NCI-H2081 (cell line): ENCODE results near the gene ANKRD28.
"Not testable (repeated sequence)": the region's sequence is repeated elsewhere in the genome, so short reads cannot be mapped to it uniquely, and the experiment has no call there.

Experiments used
- DNase-seq, 2 experiments: peaks; one replicate each; lab custom pipeline; 2025; lab: John Stamatoyannopoulos, UW

Gene ANKRD28

DNA sequence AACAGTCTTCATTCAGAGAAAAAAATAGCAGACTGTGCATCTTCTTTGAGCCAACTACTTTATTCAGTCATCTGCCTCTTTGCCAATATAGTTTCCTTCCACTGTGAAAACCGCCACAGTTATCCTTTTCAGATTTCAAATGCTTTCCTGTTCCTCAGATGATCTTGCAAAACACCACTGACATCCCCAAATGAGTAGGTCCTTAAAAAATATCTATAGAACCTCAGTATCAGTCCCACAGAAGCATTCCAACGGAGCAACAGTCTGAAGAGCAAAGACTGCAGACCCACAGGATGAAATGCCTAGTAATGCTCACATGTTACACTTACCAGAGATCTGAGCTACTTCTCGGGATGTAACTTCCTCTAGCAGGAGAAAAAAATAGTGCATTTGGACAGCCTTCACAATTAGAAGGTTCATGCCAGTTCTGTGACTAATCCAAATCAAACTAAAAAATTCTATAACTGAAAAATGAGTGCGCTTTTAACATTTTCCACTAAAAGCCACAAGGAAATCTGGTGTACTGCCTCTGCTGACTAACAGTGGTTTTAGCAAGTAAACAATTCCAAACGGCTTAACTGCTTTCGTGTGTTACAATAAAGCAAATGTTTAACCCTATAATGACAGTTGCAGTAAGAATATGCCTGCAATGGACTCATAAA is at the start of gene ANKRD28:
ANKRD28 (minus strand) TSS at position 338 of the 662 bp plus-strand sequence. CDS start 1,458 bp downstream, outside the sequence.
- DNase-seq, result peak in 1 of 2 experiments; percentile 51

DNA sequence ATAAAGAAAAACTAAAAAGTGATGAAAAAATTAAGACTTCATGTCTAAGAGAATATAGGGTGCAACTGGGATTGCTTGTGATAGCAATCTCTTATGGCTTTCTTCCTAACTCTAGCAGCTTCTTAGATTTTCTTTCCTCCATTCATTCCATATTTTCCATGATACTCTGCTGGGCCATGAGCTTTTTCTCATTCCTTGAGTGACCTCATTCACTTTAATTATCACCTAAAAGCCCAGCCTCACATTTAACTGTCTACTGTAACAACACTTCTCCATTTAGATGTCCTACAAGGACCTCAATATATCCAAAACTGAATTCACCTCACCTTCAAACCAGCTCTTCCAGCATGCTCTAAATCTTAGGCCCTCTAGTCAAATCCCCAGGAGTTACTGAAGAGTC is 49.5 kb upstream of the ANKRD28 start:
- DNase-seq, result no peak

GRCh38 chr3:15846606-15847005 is 48.8 kb upstream of the ANKRD28 start:
- no peak for DNase-seq

- DNase-seq, result no peak
These were observed 47.7 kb upstream of the ANKRD28 start for GRCh38 chr3:15845475-15845874.

GRCh38 chr3:15844889-15845288 is 47.1 kb upstream of the ANKRD28 start:
- DNase-seq, result no peak

DNA sequence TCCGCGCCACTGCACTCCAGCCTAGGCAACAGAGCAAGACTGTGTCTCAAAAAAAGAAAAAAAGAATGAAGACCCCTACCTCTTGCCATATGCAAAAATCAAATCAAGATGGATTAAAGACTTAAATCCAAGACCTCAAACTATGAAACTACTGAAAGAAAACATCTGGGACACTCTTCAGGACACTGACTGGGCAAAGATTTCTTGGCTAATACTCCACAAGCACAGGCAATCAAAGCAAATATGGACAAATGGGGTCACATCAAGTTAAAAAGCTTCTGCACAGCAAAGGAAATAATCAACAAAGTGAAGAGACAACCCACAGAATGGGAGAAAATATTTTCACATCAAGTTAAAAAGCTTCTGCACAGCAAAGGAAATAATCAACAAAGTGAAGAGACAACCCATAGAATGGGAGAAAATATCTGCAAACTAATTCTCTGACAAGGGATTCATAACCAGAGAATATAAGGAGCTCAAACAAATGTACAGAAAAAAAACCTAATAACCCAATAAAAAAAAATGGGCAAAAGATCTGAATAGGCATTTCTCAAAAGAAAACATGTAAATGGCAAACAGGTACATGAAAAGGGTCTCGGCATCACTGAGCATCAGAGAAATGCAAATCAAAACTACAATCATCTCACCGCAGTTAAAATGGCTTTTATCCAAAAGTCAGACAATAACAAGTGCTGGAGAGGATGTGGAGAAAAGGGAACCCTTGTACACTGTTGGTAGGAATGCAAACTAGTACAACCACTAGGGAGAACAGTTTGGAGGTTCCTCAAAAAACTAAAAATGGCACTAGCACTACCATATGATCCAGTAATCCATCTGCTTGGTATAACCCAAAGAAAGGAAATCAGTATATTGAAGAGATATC is 43.6 kb upstream of the ANKRD28 start:
- not testable (repeated sequence) for DNase-seq

- DNase-seq, result no peak
These were observed 41.8 kb upstream of the ANKRD28 start for GRCh38 chr3:15839568-15839967.

DNA sequence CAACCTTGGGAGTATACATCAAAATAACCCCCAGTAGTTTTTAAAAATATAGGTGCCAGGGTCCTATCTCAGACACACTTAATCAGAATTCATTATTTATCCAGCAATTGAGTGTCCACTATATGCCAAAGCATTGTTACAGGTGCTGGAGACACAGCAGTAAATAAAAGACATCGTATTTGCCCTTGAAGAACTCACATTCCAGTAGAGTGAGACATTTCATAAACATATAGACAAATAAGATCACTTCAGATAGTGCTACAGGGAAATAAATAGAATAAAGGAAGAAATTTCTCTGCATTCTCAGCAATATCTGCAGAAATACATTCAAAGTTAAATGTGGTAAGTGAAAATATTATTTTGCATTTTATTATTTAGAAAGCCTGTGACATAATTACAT is 34.1 kb upstream of the ANKRD28 start:
- no peak for DNase-seq

DNA sequence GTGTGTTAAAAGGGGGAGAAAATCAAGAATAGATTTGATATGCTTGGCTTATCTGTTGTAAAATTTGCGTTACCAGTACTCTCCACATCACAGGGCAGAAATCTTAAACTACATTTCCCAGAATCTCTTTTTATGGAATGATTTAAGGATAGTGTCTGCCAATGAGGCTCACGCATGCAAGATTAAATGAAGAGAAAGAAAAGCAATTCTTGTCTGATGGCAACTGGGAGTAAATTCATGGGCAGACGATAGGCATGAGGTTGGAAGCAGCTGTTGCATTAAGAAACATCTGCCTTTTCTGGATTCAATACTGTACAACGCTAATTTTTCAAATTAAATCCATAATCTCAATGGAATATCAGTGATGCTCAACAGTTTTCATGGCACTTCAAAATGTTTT is 27.2 kb upstream of the ANKRD28 start:
- DNase-seq, result no peak

- no peak for DNase-seq
These were observed 25.3 kb upstream of the ANKRD28 start for GRCh38 chr3:15823092-15823491.

DNA sequence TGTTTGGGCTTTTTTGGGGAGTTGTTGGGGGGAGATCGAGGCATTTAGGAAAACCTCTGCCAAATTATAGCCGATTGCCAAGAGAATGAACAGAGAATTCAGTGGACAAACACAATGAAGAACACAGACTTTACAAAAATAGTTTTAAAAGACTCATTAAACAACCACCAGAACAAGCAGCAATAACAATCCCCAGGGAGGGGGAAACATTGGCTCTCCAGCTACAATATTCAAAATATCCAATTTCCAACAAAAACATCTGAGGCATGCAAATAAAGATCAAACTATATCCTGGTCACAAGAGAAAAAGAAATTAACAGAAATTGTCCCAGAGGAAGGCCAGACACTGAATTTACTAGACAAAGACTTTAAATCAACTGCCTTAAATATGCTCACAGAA is 24.5 kb upstream of the ANKRD28 start:
- DNase-seq, result no peak

GRCh38 chr3:15820911-15821310 is 23.1 kb upstream of the ANKRD28 start:
- DNase-seq, result no peak

- DNase-seq, result no peak
These were observed 21.8 kb upstream of the ANKRD28 start for GRCh38 chr3:15819576-15819975.

DNA sequence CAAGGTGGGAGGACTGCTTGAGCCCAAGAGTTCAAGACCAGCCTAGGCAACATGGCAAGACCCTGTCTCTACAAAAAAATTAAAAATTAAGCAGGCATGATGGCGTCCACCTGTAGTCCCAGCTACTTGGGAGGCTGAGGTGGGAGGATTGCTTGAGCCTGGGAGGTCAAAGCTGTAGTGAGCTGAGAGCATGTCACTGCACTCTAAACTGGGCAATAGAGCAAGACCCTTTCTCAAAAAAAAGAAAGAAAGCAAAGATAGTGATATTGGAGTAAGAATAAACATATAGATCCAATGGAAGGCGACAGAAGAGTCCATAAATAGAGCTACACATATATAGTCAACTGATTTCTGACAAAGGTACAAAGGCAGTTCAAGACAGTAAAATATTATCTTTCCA is 21.3 kb upstream of the ANKRD28 start:
- no peak for DNase-seq

GRCh38 chr3:15815696-15816095 is 17.9 kb upstream of the ANKRD28 start:
- peak; percentile 31 to 46 for DNase-seq

GRCh38 chr3:15813079-15813478 is 15.3 kb upstream of the ANKRD28 start:
- DNase-seq, result not testable (repeated sequence)

- peak in 1 of 2 experiments; percentile 5 for DNase-seq
These were observed 14.4 kb upstream of the ANKRD28 start for GRCh38 chr3:15812183-15812582.

DNA sequence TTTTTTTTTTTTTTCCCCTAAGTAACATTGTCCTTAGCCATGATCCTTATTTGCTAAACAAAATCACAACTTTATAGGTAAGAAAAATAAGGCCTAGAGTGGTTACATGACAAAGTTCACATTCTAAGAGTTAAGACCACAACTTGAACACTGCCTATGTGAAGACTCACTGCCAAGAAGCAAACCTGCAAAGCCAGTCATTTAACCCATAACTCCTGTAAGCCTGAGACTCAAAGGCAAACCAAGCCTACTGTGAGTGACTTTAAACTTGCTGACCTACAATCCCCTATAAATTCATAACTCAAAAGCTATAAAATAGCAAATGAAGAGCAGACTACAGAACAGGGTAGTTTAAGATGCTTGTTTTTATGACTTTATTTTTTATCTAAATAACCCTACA is 12.9 kb upstream of the ANKRD28 start:
- DNase-seq, result no peak

GRCh38 chr3:15809313-15809712 is 11.5 kb upstream of the ANKRD28 start:
- DNase-seq, result no peak

- no peak for DNase-seq
These were observed 11.0 kb upstream of the ANKRD28 start for GRCh38 chr3:15808679-15809310.

DNA sequence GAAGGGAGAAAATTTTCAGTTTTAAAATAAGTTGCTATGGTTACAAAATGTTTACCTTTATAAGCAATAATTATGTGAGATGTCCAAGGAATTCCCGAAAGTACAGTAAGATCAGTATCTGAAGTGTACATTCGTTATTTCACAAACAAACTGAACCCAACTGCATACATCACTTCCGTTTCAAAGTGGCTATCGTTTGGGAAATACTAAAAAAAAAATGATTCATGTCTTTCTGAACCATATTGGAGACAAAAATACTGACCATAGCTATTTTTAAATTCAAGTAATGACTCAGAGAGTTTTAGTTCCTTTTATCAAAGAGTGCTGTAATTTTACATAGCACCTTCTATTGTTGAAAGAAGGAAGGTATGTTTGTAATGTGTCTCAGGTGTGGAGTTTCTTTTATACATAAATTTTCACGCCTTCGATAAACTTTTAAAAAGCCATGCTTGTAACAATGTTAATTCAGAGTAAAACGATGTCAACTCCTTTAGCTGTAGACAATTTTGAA is 8.0 kb upstream of the ANKRD28 start:
- no peak for DNase-seq

DNA sequence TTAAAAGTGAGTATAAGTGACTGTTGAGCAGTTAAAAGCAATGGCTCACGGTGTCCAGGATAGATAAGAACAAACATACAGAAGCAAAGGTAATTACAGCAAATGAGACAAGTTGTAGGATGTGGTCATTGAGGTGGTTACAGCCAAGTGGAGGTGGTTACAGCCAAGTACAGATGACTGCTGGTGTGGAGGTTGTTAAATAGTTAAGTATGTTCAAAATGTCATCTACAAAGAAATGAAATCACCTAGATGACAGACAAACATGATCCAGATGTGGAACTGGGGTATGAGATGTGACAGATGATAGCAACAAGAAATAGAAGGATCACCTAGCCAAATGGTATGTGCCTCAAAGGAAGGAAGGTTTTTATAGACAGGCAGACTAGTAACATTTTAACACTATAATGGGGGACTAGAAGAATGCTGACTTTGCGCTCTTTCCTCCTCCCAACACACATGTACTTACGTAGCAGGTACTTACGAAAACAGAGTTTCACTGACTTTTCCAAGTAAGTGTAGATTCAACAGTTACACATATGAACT is 6.8 kb upstream of the ANKRD28 start:
- peak in 1 of 2 experiments; percentile 1 for DNase-seq
